HEK293 (cell line): ENCODE data around the gene CELSR3.

Source experiments
- CTCF ChIA-PET: fragments of 350-600 bp; formaldehyde crosslinking; extraction: SDS; loops from one replicate; lab custom pipeline; 2021; ENCODE audit warnings: antibody characterized with exemption; lab: Yijun Ruan, JAX
- POLR2A ChIA-PET: fragments of 300-600 bp; formaldehyde crosslinking; extraction: SDS; loops from one replicate; lab custom pipeline; 2020; ENCODE audit warnings: antibody characterized with exemption, inconsistent platforms; lab: Yijun Ruan, JAX
- H3K27ac ChIP-seq: fragments of 200-500 bp; sonication (Bioruptor generic); 2 replicates; pipeline ENCODE4 v1.5.1; 2014; ENCODE audit warnings: low read depth, low read length, control low read depth, inconsistent platforms; ENCODE audit errors: extremely low read depth
- H3K36me3 ChIP-seq, 2 experiments: fragments of 200-500 bp in 1 of 2; sonication (Bioruptor generic) in 1 of 2; 1 replicate in 1 of 2; 2 replicates in 1 of 2; pipeline ENCODE4 v1.5.1; 2014 to 2017; ENCODE audit warnings: inconsistent platforms in 2 of 2, low read length in 2 of 2; ENCODE audit not compliant: control insufficient read depth in 2 of 2, insufficient read depth in 1 of 2
- H3K4me1 ChIP-seq: fragments of 200-500 bp; sonication (Bioruptor generic); 2 replicates; pipeline ENCODE4 v1.5.1; 2014; ENCODE audit warnings: mild to moderate bottlenecking, low read length, inconsistent platforms; ENCODE audit not compliant: control insufficient read depth, insufficient read depth
- H3K4me3 ChIP-seq: 2 replicates; pipeline ENCODE4 v1.5.1; 2011; ENCODE audit warnings: low read depth, mild to moderate bottlenecking, control low read depth, low read length, moderate library complexity
- H3K9me3 ChIP-seq: fragments of 200-500 bp; sonication (Bioruptor generic); 2 replicates; pipeline ENCODE4 v1.5.1; 2014; ENCODE audit warnings: low read depth, low read length, inconsistent platforms; ENCODE audit not compliant: control insufficient read depth, insufficient read depth
- EGR2 ChIP-seq: fragments of 450-650 bp; formaldehyde crosslinking; IDR thresholded peaks from 2 replicates; pipeline ENCODE4 v1.5.1; 2016; ENCODE audit warnings: low read depth, missing biosample characterization, missing genetic modification characterization
- HOXA7 ChIP-seq: sonication (generic); formaldehyde crosslinking; IDR thresholded peaks from 2 replicates; pipeline ENCODE4 v1.8.1; 2022; ENCODE audit warnings: missing genetic modification reagents, borderline replicate concordance
- HOXD13 ChIP-seq: sonication (generic); formaldehyde crosslinking; IDR thresholded peaks from 2 replicates; pipeline ENCODE4 v1.8.0; 2022; ENCODE audit warnings: missing genetic modification reagents, borderline replicate concordance
- MEIS1 ChIP-seq: sonication (generic); formaldehyde crosslinking; IDR thresholded peaks from 2 replicates; pipeline ENCODE4 v1.8.1; 2022; ENCODE audit warnings: missing genetic modification reagents, mild to moderate bottlenecking, borderline replicate concordance
- SALL2 ChIP-seq: fragments of 450-650 bp; formaldehyde crosslinking; IDR thresholded peaks from 2 replicates; pipeline ENCODE4 v1.5.0; 2017; ENCODE audit warnings: missing biosample characterization, mild to moderate bottlenecking, missing genetic modification characterization, borderline replicate concordance
- SP3 ChIP-seq: fragments of 450-650 bp; formaldehyde crosslinking; IDR thresholded peaks from 2 replicates; pipeline ENCODE4 v1.5.1; 2016; ENCODE audit warnings: missing biosample characterization, missing genetic modification characterization
- TCF7L2 ChIP-seq: IDR thresholded peaks from 2 replicates; pipeline ENCODE4 v1.6.1; 2011; ENCODE audit warnings: low read depth, mild to moderate bottlenecking, inconsistent platforms, low read length, moderate library complexity, borderline replicate concordance
- YY1 ChIP-seq: fragments of 450-650 bp; formaldehyde crosslinking; IDR thresholded peaks from 2 replicates; pipeline ENCODE4 v1.5.1; 2018; ENCODE audit warnings: missing biosample characterization, missing genetic modification characterization
- ZBTB10 ChIP-seq: fragments of 450-650 bp; formaldehyde crosslinking; IDR thresholded peaks from 2 replicates; pipeline ENCODE4 v1.5.1; 2016; ENCODE audit warnings: missing biosample characterization, missing genetic modification characterization
- ZBTB44 ChIP-seq: fragments of 450-650 bp; IDR thresholded peaks from 2 replicates; pipeline ENCODE4 v1.5.1; 2018; ENCODE audit warnings: missing biosample characterization, mild to moderate bottlenecking, missing genetic modification characterization
- ZFHX2 ChIP-seq: fragments of 450-650 bp; formaldehyde crosslinking; conservative IDR thresholded peaks from 2 replicates; pipeline ENCODE4 v1.5.1; 2016; ENCODE audit warnings: missing biosample characterization, missing genetic modification characterization
- ZFP41 ChIP-seq: fragments of 450-650 bp; formaldehyde crosslinking; IDR thresholded peaks from 2 replicates; pipeline ENCODE4 v1.5.1; 2016; ENCODE audit warnings: missing biosample characterization, missing genetic modification characterization, borderline replicate concordance
- ZIC2 ChIP-seq: fragments of 450-650 bp; formaldehyde crosslinking; IDR thresholded peaks from 2 replicates; pipeline ENCODE4 v1.5.1; 2016; ENCODE audit warnings: missing biosample characterization, missing genetic modification characterization
- ZNF133 ChIP-seq: fragments of 450-650 bp; formaldehyde crosslinking; IDR thresholded peaks from 2 replicates; pipeline ENCODE4 v1.5.1; 2016; ENCODE audit warnings: missing biosample characterization, missing genetic modification characterization
- ZNF157 ChIP-seq: fragments of 450-650 bp; formaldehyde crosslinking; IDR thresholded peaks from 2 replicates; pipeline ENCODE4 v1.5.1; 2016; ENCODE audit warnings: missing biosample characterization, missing genetic modification characterization
- ZNF16 ChIP-seq: fragments of 450-650 bp; formaldehyde crosslinking; IDR thresholded peaks from 2 replicates; pipeline ENCODE4 v1.5.1; 2016; ENCODE audit warnings: low read depth, missing biosample characterization, missing genetic modification characterization
- ZNF221 ChIP-seq: fragments of 450-650 bp; formaldehyde crosslinking; IDR thresholded peaks from 2 replicates; pipeline ENCODE4 v1.5.1; 2017; ENCODE audit warnings: missing biosample characterization, missing genetic modification characterization, borderline replicate concordance
- ZNF239 ChIP-seq: fragments of 450-650 bp; formaldehyde crosslinking; IDR thresholded peaks from 2 replicates; pipeline ENCODE4 v1.5.1; 2016; ENCODE audit warnings: missing biosample characterization, missing genetic modification characterization
- ZNF302 ChIP-seq: fragments of 450-650 bp; formaldehyde crosslinking; IDR thresholded peaks from 2 replicates; pipeline ENCODE4 v1.5.1; 2016; ENCODE audit warnings: missing biosample characterization, missing genetic modification characterization, low read depth
- ZNF311 ChIP-seq: fragments of 450-650 bp; formaldehyde crosslinking; IDR thresholded peaks from 2 replicates; pipeline ENCODE4 v1.5.1; 2017; ENCODE audit warnings: missing biosample characterization, missing genetic modification characterization, borderline replicate concordance
- ZNF404 ChIP-seq: fragments of 450-650 bp; formaldehyde crosslinking; IDR thresholded peaks from 2 replicates; pipeline ENCODE4 v1.5.1; 2017; ENCODE audit warnings: missing biosample characterization, missing genetic modification characterization
- ZNF561 ChIP-seq: fragments of 450-650 bp; IDR thresholded peaks from 2 replicates; pipeline ENCODE4 v1.5.1; 2018; ENCODE audit warnings: missing biosample characterization, missing genetic modification characterization, borderline replicate concordance
- TF ChIP-seq, protein P1 (sequence below): fragments of 450-650 bp; formaldehyde crosslinking; IDR thresholded peaks from 2 replicates; pipeline ENCODE4 v1.5.1; 2017; ENCODE audit warnings: missing biosample characterization, missing genetic modification characterization
- TF ChIP-seq, protein P2 (sequence below): fragments of 450-650 bp; formaldehyde crosslinking; IDR thresholded peaks from 2 replicates; pipeline ENCODE4 v1.5.1; 2016; ENCODE audit warnings: missing biosample characterization, missing genetic modification characterization
- TF ChIP-seq, protein P3 (sequence below): sonication (generic); formaldehyde crosslinking; IDR thresholded peaks from 2 replicates; pipeline ENCODE4 v1.8.1; 2022; ENCODE audit warnings: mild to moderate bottlenecking, moderate library complexity, missing genetic modification reagents

CELSR3 gene

DNA sequence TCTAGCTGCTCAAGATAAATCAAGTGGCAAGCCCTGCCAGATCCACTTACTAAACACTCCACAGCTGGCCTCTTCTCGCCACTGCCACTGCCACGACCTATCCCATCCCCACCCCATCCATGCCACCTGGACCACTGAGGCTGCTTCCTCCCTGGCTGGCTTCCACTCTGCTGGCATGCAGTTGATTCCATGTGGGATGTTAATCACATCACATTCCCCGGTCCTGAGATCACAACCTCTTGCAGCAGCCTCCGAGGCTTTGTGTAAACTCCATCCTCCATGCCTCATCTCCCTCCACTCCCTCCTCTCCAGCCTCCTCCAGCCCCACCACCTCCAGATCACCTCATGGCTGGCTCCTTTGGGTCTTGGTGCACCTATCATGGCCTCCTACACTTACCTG lies 15.4 kb upstream of the CELSR3 start:
- H3K36me3 ChIP-seq: peaks cover 3 to 90% of the 10 kb centered on the region in 2 experiments; a peak in 2 of 3 replicates
- H3K4me1 ChIP-seq: no peaks in the 10 kb centered on the region
- no peaks in the 10 kb centered on the region for H3K9me3 ChIP-seq
- CTCF ChIA-PET: no interaction called here
- no peak overlapping the region for H3K27ac ChIP-seq
- no peak for TF ChIP-seq ZBTB10 (tag by site-specific recombination)
- TF ChIP-seq ZNF404 (tag by site-specific recombination): no peak
- TF ChIP-seq ZNF221 (tag by site-specific recombination): no peak
- TF ChIP-seq, protein P1, sequence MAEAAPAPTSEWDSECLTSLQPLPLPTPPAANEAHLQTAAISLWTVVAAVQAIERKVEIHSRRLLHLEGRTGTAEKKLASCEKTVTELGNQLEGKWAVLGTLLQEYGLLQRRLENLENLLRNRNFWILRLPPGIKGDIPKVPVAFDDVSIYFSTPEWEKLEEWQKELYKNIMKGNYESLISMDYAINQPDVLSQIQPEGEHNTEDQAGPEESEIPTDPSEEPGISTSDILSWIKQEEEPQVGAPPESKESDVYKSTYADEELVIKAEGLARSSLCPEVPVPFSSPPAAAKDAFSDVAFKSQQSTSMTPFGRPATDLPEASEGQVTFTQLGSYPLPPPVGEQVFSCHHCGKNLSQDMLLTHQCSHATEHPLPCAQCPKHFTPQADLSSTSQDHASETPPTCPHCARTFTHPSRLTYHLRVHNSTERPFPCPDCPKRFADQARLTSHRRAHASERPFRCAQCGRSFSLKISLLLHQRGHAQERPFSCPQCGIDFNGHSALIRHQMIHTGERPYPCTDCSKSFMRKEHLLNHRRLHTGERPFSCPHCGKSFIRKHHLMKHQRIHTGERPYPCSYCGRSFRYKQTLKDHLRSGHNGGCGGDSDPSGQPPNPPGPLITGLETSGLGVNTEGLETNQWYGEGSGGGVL: peak; percentile 15; the same call in 1 of the 2 replicates
- TF ChIP-seq HOXA7 (CRISPR knock-in tag): no peak
- TF ChIP-seq, protein P2, sequence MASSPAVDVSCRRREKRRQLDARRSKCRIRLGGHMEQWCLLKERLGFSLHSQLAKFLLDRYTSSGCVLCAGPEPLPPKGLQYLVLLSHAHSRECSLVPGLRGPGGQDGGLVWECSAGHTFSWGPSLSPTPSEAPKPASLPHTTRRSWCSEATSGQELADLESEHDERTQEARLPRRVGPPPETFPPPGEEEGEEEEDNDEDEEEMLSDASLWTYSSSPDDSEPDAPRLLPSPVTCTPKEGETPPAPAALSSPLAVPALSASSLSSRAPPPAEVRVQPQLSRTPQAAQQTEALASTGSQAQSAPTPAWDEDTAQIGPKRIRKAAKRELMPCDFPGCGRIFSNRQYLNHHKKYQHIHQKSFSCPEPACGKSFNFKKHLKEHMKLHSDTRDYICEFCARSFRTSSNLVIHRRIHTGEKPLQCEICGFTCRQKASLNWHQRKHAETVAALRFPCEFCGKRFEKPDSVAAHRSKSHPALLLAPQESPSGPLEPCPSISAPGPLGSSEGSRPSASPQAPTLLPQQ (tag by site-specific recombination): no peak
- no peak for TF ChIP-seq SALL2 (tag by site-specific recombination)
- TF ChIP-seq ZNF561 (tag by site-specific recombination): no peak
- TF ChIP-seq TCF7L2: no peak
- no peak for TF ChIP-seq YY1 (tag by site-specific recombination)
- peak; percentile 19; the same call in 1 of the 2 replicates for TF ChIP-seq ZFHX2 (tag by site-specific recombination)
- TF ChIP-seq ZFP41 (tag by site-specific recombination): no peak
- peak; percentile 40; the same call in 1 of the 2 replicates for TF ChIP-seq EGR2
- POLR2A ChIA-PET: no interaction called here
- no peak overlapping the region for H3K4me3 ChIP-seq

GRCh38 chr3:48674505-48674904 lies 11.8 kb upstream of the CELSR3 start:
- TF ChIP-seq ZNF302 (tag by site-specific recombination): no peak
- no peak for TF ChIP-seq SP3 (tag by site-specific recombination)
- TF ChIP-seq, protein P3, sequence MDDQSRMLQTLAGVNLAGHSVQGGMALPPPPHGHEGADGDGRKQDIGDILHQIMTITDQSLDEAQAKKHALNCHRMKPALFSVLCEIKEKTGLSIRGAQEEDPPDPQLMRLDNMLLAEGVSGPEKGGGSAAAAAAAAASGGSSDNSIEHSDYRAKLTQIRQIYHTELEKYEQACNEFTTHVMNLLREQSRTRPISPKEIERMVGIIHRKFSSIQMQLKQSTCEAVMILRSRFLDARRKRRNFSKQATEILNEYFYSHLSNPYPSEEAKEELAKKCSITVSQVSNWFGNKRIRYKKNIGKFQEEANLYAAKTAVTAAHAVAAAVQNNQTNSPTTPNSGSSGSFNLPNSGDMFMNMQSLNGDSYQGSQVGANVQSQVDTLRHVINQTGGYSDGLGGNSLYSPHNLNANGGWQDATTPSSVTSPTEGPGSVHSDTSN (CRISPR knock-in tag): no peak
- TF ChIP-seq ZNF133: no peak
- no peak for TF ChIP-seq ZBTB44 (tag by site-specific recombination)
- no peak for TF ChIP-seq TCF7L2
- TF ChIP-seq ZNF239 (tag by site-specific recombination): no peak
- no peak for TF ChIP-seq ZNF157
- no peak for TF ChIP-seq ZNF311 (tag by site-specific recombination)
- TF ChIP-seq MEIS1 (CRISPR knock-in tag): no peak
- no peak for TF ChIP-seq ZIC2 (tag by site-specific recombination)
- TF ChIP-seq HOXD13: no peak
- no peak for TF ChIP-seq ZNF16 (tag by site-specific recombination)
- no peaks in the 10 kb centered on the region for H3K4me1 ChIP-seq
- H3K4me3 ChIP-seq: no peak overlapping the region
- no peaks in the 10 kb centered on the region for H3K9me3 ChIP-seq
- ChIA-PET POLR2A (interaction anchor here (2.0 kb wide), 1 partner anchor 10 kb away, joined by 12 read pairs; no protein-coding TSS in a partner anchor), CTCF (interaction anchor here (1.0 kb wide), 1 partner anchor 10 kb away, joined by 7 read pairs; no protein-coding TSS in a partner anchor)
- peaks cover 3 to 78% of the 10 kb centered on the region in 2 experiments; a peak in 2 of 3 replicates for H3K36me3 ChIP-seq
- no peak overlapping the region for H3K27ac ChIP-seq
